Measurements from ENCODE around the gene RHOB.

RHOB gene

DNA sequence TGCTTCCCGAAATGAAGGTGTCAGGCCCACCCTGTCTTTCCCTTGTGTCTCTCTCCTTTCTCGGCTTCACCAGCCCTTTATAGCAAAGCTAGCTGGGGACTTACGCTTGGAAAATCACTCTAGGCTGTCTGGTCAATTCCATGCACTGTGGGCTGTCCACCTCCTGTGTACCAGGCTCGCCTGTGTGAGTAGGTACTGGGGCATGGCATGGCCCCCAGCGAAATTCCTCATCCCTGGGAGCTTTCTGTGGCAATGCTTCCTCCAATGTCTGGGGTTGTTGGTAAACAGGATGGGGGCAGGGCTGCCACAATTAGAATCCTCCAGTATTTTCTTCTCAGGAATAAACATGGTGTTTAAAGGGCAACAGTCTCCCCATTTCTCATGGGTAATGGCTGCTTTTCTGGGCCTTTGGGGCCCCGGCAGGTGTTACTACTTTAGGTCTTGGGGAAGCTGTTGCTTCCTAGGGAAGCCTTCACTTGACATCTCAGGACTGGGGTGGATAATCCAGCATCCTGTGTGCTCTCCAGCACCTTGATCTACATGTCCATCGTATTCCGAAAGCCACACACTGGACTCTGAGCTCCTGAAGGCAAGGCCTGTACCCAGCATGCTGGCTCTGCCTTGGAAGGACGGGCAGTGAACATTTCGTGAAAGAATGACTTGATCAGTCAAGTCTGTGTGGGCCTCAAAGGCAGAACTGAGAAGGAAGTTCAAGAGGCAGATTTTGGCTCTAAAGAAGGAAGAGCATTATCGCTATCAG, 21.1 kb downstream of the RHOB start:
- no peak for DNase-seq (ENCODE audit: low read depth)
- TF ChIP-seq MYC (IDR thresholded peaks at IDR 0.05; ENCODE audit: low read depth, low read length) (no peak), POLR2A (IDR thresholded peaks at IDR 0.05; ENCODE audit: extremely low read depth, insufficient read length) (no peak)
- TF ChIP-seq, protein P1, sequence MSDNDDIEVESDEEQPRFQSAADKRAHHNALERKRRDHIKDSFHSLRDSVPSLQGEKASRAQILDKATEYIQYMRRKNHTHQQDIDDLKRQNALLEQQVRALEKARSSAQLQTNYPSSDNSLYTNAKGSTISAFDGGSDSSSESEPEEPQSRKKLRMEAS (IDR thresholded peaks at IDR 0.05; ENCODE audit: low read depth, low read length): no peak
- TF ChIP-seq, protein P2, sequence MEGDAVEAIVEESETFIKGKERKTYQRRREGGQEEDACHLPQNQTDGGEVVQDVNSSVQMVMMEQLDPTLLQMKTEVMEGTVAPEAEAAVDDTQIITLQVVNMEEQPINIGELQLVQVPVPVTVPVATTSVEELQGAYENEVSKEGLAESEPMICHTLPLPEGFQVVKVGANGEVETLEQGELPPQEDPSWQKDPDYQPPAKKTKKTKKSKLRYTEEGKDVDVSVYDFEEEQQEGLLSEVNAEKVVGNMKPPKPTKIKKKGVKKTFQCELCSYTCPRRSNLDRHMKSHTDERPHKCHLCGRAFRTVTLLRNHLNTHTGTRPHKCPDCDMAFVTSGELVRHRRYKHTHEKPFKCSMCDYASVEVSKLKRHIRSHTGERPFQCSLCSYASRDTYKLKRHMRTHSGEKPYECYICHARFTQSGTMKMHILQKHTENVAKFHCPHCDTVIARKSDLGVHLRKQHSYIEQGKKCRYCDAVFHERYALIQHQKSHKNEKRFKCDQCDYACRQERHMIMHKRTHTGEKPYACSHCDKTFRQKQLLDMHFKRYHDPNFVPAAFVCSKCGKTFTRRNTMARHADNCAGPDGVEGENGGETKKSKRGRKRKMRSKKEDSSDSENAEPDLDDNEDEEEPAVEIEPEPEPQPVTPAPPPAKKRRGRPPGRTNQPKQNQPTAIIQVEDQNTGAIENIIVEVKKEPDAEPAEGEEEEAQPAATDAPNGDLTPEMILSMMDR (IDR thresholded peaks at IDR 0.05; ENCODE audit: low read depth, low read length): no peak
- H3K4me3 ChIP-seq (ENCODE audit: low read depth, low read length): no peak overlapping the region

DNA sequence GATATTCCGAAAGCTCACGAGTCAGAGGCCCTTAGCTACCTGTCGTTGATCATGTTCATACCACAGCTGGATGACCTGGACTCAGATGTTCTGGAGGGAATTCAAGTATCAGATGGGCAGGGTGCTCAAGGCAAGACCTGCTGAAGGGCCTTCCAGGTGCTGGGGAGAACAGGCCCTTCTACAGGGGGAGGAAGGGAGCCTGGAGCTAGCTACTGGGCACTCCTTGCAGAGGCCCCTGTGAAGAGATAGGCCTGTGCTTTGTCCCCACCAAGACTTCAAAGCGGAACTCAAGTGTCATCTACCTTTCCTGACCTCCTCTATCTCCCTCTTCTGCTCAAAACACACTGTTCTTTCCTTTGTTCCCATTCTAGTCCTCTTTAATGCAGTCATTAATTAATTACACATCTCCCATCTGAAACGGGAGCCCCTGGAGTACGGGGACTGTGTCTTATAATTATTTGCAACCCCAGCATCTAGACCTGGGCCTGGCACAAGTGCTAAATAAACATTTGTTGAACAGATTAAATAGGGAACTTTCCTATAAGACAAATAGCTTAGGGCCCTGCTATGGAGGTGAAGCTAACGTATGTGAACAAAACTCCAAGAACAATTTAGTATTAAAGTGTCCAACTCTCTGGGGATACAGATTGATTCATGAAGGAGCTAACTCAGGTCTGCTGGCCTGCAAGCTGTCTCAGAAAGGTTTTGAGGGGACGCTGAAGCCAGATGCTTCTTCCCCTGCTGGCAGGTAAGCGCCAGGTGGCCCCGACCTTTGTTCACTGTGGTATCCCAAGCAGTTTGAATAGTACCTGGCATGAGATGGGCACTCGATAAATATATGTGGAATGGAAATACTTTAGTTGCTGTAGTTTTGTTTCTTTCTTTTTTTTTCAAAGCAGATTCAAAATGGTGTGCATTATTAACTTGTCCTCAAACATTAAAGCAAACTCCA, 22.0 kb downstream of the RHOB start:
- TF ChIP-seq, protein P1 (IDR thresholded peaks at IDR 0.05; ENCODE audit: low read depth, low read length): no peak
- TF ChIP-seq, protein P2 (IDR thresholded peaks at IDR 0.05; ENCODE audit: low read depth, low read length): no peak
- TF ChIP-seq POLR2A (IDR thresholded peaks at IDR 0.05; ENCODE audit: extremely low read depth, insufficient read length) (no peak), MYC (IDR thresholded peaks at IDR 0.05; ENCODE audit: low read depth, low read length) (no peak)
- H3K4me3 ChIP-seq (ENCODE audit: low read depth, low read length): no peak overlapping the region

DNA sequence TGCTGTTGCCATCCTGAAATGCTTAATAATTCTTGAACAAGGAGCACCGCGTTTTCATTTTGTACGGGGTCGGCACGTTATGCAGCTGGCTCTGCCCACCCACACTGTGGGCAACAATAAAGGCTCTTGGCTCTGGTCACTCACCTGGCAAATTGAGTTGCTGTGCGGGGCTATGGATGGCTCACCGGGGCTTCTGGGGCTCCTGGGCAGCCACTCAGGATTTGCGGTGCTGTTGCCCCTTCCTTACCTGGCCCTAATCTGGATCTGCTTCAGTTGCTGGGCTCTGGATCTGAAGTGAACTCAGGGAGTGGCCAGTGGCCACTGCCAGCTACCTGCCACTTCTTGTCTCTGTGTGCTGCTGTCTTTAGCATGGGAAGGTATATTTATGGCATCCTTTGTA, 22.7 kb downstream of the RHOB start:
- DNase-seq (ENCODE audit: low read depth): no peak
- TF ChIP-seq, protein P1 (IDR thresholded peaks at IDR 0.05; ENCODE audit: low read depth, low read length): no peak
- no peak for TF ChIP-seq MYC (IDR thresholded peaks at IDR 0.05; ENCODE audit: low read depth, low read length)
- TF ChIP-seq, protein P2 (IDR thresholded peaks at IDR 0.05; ENCODE audit: low read depth, low read length): no peak
- TF ChIP-seq POLR2A (IDR thresholded peaks at IDR 0.05; ENCODE audit: extremely low read depth, insufficient read length): no peak
- H3K4me3 ChIP-seq (ENCODE audit: low read depth, low read length): no peak overlapping the region

More for the DNA sequence above, 22.0 kb downstream of the RHOB start:
- DNase-seq (ENCODE audit: low read depth): no peak

DNA sequence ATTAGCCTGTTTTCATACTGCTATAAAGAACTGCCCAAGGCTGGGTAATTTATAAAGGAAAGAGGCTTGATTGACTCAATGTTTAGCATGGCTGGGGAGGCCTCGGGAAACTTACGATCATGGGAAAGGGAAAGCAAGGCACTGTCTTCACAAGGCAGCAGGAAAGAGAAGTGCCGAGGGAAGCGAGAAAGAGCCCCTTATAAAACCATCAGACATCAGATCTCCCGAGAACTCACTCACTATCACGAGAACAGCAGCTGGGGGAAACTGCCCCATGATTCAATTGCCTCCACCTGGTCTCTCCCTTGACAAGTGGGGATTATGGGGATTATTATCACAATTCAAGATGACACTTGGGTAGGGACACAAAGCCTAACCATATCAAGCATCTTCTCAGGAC, 23.3 kb downstream of the RHOB start:
- DNase-seq (ENCODE audit: low read depth): no peak

DNA sequence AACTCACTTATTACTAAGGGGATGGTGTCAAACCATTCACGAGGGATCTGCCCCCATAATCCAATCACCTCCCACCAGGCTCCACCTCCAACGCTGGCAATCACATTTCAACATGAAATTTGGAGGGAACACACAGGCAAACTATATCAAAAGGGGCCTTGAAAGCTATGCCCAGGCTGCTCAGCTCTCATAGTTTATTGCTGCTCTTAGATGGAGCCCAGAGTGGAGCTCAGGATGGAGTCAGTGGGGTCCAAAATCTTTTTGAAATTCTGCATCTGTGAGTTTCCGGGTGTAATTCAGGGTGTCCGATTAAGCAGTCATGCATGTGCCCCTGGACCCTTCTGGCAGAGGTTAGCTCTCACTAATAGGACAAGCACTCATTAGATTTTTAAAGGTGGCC, 24.3 kb downstream of the RHOB start:
- no peak overlapping the region for H3K4me3 ChIP-seq (ENCODE audit: low read depth, low read length)
- TF ChIP-seq MYC (IDR thresholded peaks at IDR 0.05; ENCODE audit: low read depth, low read length) (no peak), POLR2A (IDR thresholded peaks at IDR 0.05; ENCODE audit: extremely low read depth, insufficient read length) (no peak)
- TF ChIP-seq, protein P1 (IDR thresholded peaks at IDR 0.05; ENCODE audit: low read depth, low read length): no peak
- TF ChIP-seq, protein P2 (IDR thresholded peaks at IDR 0.05; ENCODE audit: low read depth, low read length): no peak
- DNase-seq (ENCODE audit: low read depth): no peak

More for the DNA sequence above, 23.3 kb downstream of the RHOB start:
- TF ChIP-seq, protein P2 (IDR thresholded peaks at IDR 0.05; ENCODE audit: low read depth, low read length): no peak
- no peak for TF ChIP-seq MYC (IDR thresholded peaks at IDR 0.05; ENCODE audit: low read depth, low read length)
- TF ChIP-seq, protein P1 (IDR thresholded peaks at IDR 0.05; ENCODE audit: low read depth, low read length): no peak
- no peak for TF ChIP-seq POLR2A (IDR thresholded peaks at IDR 0.05; ENCODE audit: extremely low read depth, insufficient read length)
- no peak overlapping the region for H3K4me3 ChIP-seq (ENCODE audit: low read depth, low read length)
